HEK293T (cell line): ENCODE data around the gene CAPN13.

Experiments
- CTCF ChIA-PET: fragments of 350-600 bp; formaldehyde crosslinking; extraction: SDS; loops from one replicate; lab custom pipeline; 2021; ENCODE audit warnings: antibody characterized with exemption, inconsistent platforms; lab: Yijun Ruan, JAX
- POLR2A ChIA-PET: fragments of 350-600 bp; formaldehyde crosslinking; extraction: SDS; loops from one replicate; lab custom pipeline; 2020; ENCODE audit warnings: antibody characterized with exemption, inconsistent platforms; lab: Yijun Ruan, JAX
- DNase-seq: peaks from one replicate; pipeline ENCODE4 v3.0.0; 2012; ENCODE audit warnings: mixed read lengths; ENCODE audit errors: extremely low spot score
- ARNT ChIP-seq: fragments of 450-650 bp; IDR thresholded peaks from 2 replicates; pipeline ENCODE4 v1.6.1; 2017; ENCODE audit warnings: mild to moderate bottlenecking
- BHLHE40 ChIP-seq: fragments of 450-650 bp; IDR thresholded peaks from 2 replicates; pipeline ENCODE4 v1.6.1; 2016; ENCODE audit warnings: mild to moderate bottlenecking, moderate library complexity, borderline replicate concordance
- CTBP1 ChIP-seq: fragments of 450-650 bp; IDR thresholded peaks from 2 replicates; pipeline ENCODE4 v1.6.1; 2016; ENCODE audit warnings: borderline replicate concordance
- ELF4 ChIP-seq: fragments of 450-650 bp; IDR thresholded peaks from 2 replicates; pipeline ENCODE4 v1.6.1; 2017; ENCODE audit warnings: antibody characterized with exemption
- FOXA1 ChIP-seq: fragments of 450-650 bp; IDR thresholded peaks from 2 replicates; pipeline ENCODE4 v1.6.1; 2016; ENCODE audit warnings: mild to moderate bottlenecking
- FOXK2 ChIP-seq: fragments of 450-650 bp; IDR thresholded peaks from 2 replicates; pipeline ENCODE4 v1.6.1; 2016; ENCODE audit warnings: mild to moderate bottlenecking
- FOXM1 ChIP-seq: fragments of 450-650 bp; IDR thresholded peaks from 2 replicates; pipeline ENCODE4 v1.6.1; 2017; ENCODE audit warnings: mild to moderate bottlenecking, borderline replicate concordance
- HDGF ChIP-seq: fragments of 450-650 bp; IDR thresholded peaks from 2 replicates; pipeline ENCODE4 v1.6.1; 2017; ENCODE audit warnings: antibody characterized with exemption, borderline replicate concordance
- L3MBTL2 ChIP-seq: fragments of 450-650 bp; conservative IDR thresholded peaks from 2 replicates; pipeline ENCODE4 v1.6.1; 2016; ENCODE audit warnings: mild to moderate bottlenecking
- LEF1 ChIP-seq: fragments of 450-650 bp; IDR thresholded peaks from 2 replicates; pipeline ENCODE4 v1.6.1; 2017; ENCODE audit warnings: mild to moderate bottlenecking, borderline replicate concordance
- NFRKB ChIP-seq: fragments of 450-650 bp; IDR thresholded peaks from 2 replicates; pipeline ENCODE4 v1.6.1; 2016; ENCODE audit warnings: mild to moderate bottlenecking, moderate library complexity
- SP1 ChIP-seq: fragments of 450-650 bp; IDR thresholded peaks from 2 replicates; pipeline ENCODE4 v1.6.1; 2017
- SUZ12 ChIP-seq: fragments of 450-650 bp; IDR thresholded peaks from 2 replicates; pipeline ENCODE4 v1.6.1; 2016; ENCODE audit warnings: mild to moderate bottlenecking
- TARDBP ChIP-seq: fragments of 450-650 bp; IDR thresholded peaks from 2 replicates; pipeline ENCODE4 v1.6.1; 2016
- ZNF384 ChIP-seq: fragments of 450-650 bp; IDR thresholded peaks from 2 replicates; pipeline ENCODE4 v1.6.1; 2016
- TF ChIP-seq, protein P1 (sequence below): fragments of 450-650 bp; IDR thresholded peaks from 2 replicates; pipeline ENCODE4 v1.6.1; 2016

CAPN13 gene

DNA sequence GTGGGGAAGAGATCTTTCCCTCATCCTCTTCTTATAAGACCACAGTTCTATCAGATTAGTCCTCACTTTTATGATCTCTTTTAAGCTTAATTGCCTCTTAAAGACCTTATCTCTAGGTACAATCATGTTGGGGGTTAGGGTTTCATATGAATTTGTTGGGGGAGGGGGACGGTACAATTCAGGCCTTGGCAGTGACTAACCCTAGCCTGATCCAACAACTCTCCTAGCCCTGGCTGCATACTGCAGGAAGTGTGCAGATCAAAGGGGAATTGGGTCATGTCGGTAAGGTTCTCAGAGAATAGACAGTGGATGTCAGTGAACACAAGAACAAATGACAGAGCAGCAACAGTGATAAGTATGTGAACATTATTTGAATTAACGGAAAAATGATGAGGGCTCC is 16.4 kb downstream of the CAPN13 start:
- POLR2A ChIA-PET = no interaction called here
- no peak for DNase-seq
- TF ChIP-seq ZNF384 (no peak), BHLHE40 (no peak), SP1 (no peak), TARDBP (no peak), FOXK2 (no peak), HDGF (no peak), FOXM1 (no peak), SUZ12 (no peak), L3MBTL2 (no peak)
- TF ChIP-seq, protein P1, sequence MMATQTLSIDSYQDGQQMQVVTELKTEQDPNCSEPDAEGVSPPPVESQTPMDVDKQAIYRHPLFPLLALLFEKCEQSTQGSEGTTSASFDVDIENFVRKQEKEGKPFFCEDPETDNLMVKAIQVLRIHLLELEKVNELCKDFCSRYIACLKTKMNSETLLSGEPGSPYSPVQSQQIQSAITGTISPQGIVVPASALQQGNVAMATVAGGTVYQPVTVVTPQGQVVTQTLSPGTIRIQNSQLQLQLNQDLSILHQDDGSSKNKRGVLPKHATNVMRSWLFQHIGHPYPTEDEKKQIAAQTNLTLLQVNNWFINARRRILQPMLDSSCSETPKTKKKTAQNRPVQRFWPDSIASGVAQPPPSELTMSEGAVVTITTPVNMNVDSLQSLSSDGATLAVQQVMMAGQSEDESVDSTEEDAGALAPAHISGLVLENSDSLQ = no peak
- CTCF ChIA-PET = interaction anchor here (0.5 to 1.1 kb wide), 2 partner anchors 15 to 619 kb away, joined by 3 read pairs; no protein-coding TSS in a partner anchor

DNA sequence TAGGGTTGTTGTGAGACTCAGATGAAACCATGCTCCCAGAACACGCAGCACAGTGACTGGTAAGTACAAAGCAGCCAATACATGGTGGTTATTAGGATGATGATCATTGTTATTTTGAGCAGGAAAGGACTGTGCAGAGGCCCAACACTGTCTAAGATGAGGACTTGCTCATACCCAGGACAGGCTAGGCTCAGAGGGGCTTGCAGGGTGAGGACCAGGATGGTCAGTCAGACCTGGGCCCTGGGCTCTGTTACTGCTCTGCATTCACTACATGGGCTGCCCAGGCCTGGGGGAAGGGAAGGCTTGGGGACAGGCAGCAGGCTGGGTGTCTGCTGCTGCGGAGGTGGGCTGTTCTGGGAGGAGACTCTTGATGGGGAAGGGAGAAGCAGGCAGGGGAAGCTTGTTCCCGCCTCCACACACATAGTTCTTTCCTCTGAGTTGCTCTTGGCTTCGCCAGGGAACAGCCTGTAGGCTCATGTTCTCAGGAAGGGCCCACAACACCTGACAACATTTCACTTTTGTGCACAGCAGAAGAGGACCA is 17.5 kb downstream of the CAPN13 start:
- TF ChIP-seq FOXK2 (no peak), HDGF (no peak), FOXA1 (no peak)
- ChIA-PET CTCF (interaction anchor here (1.1 kb wide), 1 partner anchor 16 kb away, joined by 3 read pairs; no protein-coding TSS in a partner anchor), POLR2A (no interaction called here)
- no peak for DNase-seq

DNA sequence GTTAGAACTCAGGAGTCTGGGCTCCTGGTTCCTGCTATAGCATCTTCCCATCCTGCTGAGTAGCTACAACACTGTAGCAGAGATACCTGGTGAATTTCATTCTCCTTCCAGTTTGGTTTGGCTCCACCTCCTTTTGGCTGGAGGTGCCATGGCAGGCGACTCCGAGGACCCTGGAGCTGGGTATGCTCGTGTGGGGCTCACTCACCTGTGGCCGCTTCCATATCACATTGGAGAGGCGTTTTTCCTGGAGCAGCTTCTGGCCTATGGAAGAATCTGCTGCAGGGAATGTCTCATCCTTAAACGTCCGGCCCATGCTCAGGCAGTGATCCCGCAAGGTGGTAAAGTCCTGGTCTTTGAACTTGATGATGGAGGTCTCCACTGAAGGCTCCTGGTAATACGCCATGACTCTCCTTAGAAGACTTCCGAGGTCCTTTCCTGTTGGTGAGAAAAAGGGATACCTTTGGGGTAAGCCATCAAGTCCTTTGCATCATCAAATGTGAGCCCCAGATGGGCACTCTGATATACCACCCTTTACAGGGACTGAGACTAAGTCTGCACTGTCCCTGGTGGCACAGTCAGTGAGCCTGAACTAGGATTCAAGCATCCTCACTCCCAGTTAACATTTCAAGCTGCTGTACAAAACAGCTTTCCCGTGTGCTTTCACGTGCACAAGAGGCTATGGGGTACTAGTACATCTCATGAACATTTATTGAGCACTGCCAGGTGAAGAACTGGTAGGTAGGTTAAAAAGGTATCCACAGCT is 20.1 kb downstream of the CAPN13 start:
- POLR2A ChIA-PET = no interaction called here
- TF ChIP-seq NFRKB (no peak), LEF1 (no peak), SP1 (no peak), CTBP1 (no peak), ARNT (no peak)
- CTCF ChIA-PET = no interaction called here
- DNase-seq = no peak

DNA sequence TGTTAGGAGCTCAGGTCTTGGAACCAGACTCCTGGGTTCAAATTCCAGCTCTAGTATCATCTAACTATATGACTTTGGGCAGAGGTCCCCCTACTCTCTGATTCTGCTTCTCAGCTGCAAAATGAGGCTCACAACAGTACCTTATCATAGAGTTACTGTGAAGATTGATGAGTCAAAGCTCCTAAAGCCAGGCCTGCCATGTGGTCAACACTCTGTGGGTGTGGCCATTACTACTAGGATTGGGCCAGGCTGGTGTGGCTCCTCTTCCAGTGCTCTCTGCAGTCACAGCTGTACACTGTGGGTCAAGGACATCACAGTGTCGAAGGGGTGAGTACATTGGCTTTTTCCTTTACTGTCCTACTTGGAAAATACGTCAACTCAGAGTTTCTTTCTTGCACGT is 22.6 kb downstream of the CAPN13 start:
- TF ChIP-seq LEF1 (no peak), ARNT (no peak), FOXA1 (no peak), ELF4 (no peak), CTBP1 (no peak), TARDBP (no peak), SP1 (no peak), NFRKB (no peak)
- DNase-seq = no peak
- POLR2A ChIA-PET = no interaction called here
- CTCF ChIA-PET = no interaction called here

DNA sequence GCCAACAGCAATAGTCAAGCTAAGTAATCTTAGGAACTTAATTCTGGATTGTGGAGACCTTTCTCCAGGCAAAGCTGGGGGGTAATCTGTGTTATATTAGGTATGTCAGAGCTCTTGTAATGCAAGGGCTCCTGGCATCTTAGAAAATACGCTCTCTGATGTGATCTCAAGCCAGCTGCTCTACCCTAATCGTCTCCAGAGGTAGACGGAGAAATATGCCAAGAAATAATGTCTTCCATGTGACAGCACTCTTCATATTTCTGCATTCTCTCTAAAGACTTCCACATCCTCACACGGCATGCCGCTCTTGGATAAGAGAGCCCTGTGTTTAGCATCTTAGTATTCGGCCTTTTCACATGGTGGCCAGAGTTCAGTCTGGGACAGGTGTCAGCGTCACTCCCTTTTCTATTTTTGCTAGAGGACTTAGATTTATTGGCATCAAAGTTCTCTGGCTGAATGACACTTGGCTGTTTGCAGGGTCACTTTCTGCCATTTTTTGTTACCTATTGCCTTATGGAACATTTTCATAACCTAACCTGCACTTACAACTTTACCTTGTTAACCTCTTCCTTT is 25.2 kb downstream of the CAPN13 start:
- POLR2A ChIA-PET = no interaction called here
- no peak for DNase-seq
- TF ChIP-seq FOXM1 = no peak
- TF ChIP-seq CTBP1 = no peak
- TF ChIP-seq TARDBP = no peak
- CTCF ChIA-PET = no interaction called here

DNA sequence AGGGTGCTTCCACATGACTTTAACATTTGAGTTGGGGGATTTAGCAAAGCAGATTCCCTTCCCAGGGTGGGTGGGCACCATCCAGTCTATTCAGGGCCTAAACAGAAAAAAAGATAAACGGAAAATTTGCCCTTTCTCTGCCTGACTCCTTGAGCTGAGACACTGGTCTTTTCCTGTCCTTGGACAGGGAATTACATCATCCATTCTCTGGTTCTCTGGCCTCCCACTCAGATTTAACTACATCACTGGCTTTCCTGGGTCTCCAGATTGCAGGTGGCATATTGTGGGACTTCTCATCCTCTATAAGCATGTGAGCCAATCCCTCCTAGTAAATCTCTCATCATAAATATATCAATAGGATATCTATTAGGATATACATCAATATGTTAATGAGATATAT is 25.8 kb downstream of the CAPN13 start:
- DNase-seq = no peak
- POLR2A ChIA-PET = no interaction called here
- TF ChIP-seq NFRKB = no peak
- TF ChIP-seq FOXK2 = no peak
- TF ChIP-seq CTBP1 = no peak
- no peak for TF ChIP-seq SP1
- no peak for TF ChIP-seq HDGF
- TF ChIP-seq ZNF384 = no peak
- TF ChIP-seq ELF4 = no peak
- TF ChIP-seq TARDBP = no peak
- TF ChIP-seq LEF1 = no peak
- no peak for TF ChIP-seq ARNT
- TF ChIP-seq BHLHE40 = no peak
- TF ChIP-seq FOXM1 = no peak
- CTCF ChIA-PET = no interaction called here

DNA sequence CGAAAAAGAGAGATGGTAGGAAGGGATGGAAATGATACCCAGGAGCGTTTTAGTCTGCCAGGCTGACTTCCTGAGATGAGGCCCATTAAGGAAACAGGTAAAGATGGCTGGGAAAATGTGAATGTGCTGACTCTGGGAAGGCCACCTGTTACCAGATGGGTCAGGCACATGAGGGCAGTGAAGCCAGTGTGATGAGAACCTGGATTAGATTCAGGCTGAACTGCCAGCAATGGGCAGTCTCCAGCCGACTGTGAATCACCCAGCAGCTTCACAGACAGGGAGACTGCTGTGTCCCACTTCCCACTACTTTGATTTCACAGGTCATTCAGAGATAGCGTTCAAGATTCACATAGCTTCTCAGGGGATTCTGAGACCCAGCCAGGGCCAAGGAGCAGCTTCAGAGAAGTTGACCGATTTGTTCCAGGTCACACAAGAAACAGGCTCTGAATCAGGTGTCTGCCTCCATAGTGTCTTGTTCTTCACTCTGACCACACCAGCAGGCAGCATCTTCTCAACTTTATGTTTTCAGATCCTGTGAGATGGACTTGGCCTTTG is 26.4 kb downstream of the CAPN13 start:
- CTCF ChIA-PET = no interaction called here
- POLR2A ChIA-PET = no interaction called here
- no peak for DNase-seq
- TF ChIP-seq SUZ12 (no peak), ARNT (no peak), ZNF384 (no peak), NFRKB (no peak), FOXK2 (no peak), TARDBP (no peak), CTBP1 (no peak), L3MBTL2 (no peak), LEF1 (no peak), HDGF (no peak), ELF4 (no peak), FOXA1 (no peak), BHLHE40 (no peak), SP1 (no peak)
- TF ChIP-seq, protein P1 = no peak
